D721Med (cell line): ENCODE results near the gene TMEM214.

Experiments
- DNase-seq: peaks from one replicate; pipeline ENCODE4 v3.0.0; 2011; ENCODE audit warnings: low spot score; ENCODE audit not compliant: insufficient read length
- FAIRE-seq: peaks from 2 replicates; lab custom pipeline; 2011; peaks lifted over from hg19 to GRCh38; lab: Jason Lieb, UNC
- TF ChIP-seq, protein P1 (sequence below): IDR thresholded peaks from 2 replicates; pipeline ENCODE4 v1.5.1; 2012; ENCODE audit warnings: mild to moderate bottlenecking, control low read depth; ENCODE audit not compliant: insufficient read depth; ENCODE audit errors: missing control alignments

Gene TMEM214

DNA sequence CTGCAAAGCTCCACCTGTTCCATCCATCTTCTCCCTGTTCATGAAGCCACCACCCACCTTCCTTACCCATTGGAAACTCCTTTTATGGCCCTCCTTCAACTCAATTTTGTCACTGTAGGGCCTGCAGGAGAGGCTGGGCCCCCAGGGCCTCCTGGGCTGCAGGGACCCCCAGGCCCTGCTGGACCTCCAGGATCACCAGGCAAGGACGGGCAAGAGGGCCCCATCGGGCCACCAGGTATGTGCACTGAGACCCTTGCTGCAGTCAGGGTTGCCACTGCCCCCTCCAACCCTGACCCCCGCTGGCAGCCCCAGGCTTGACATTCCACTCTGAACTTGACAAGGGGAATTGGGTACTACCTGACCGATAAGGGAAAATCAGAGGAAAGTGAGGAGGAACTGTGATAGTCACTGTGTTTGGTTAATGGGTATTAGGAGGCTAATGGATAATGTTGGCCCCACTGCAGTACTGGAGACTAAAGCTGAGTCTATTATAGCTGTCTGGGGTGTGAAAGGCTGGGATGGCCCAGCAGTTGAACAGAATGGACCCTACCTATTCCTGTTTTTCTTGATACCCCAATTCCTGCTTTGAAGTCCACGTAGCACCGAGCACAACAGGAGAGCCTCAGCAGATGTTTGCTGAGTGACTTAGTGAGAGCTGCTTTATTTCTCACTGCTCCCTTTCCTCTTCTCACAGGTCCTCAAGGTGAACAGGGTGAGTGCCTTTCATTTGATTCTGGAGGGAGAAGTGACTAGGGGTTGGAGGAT lies 51.7 kb downstream of the TMEM214 start:
- TF ChIP-seq, protein P1, sequence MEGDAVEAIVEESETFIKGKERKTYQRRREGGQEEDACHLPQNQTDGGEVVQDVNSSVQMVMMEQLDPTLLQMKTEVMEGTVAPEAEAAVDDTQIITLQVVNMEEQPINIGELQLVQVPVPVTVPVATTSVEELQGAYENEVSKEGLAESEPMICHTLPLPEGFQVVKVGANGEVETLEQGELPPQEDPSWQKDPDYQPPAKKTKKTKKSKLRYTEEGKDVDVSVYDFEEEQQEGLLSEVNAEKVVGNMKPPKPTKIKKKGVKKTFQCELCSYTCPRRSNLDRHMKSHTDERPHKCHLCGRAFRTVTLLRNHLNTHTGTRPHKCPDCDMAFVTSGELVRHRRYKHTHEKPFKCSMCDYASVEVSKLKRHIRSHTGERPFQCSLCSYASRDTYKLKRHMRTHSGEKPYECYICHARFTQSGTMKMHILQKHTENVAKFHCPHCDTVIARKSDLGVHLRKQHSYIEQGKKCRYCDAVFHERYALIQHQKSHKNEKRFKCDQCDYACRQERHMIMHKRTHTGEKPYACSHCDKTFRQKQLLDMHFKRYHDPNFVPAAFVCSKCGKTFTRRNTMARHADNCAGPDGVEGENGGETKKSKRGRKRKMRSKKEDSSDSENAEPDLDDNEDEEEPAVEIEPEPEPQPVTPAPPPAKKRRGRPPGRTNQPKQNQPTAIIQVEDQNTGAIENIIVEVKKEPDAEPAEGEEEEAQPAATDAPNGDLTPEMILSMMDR, result no peak
- FAIRE-seq (no peak), DNase-seq (no peak)

- DNase-seq (no peak), FAIRE-seq (no peak)
- TF ChIP-seq, protein P1, result no peak
Observed at GRCh38 chr2:27085062-27085672, 52.4 kb downstream of the TMEM214 start.

DNA sequence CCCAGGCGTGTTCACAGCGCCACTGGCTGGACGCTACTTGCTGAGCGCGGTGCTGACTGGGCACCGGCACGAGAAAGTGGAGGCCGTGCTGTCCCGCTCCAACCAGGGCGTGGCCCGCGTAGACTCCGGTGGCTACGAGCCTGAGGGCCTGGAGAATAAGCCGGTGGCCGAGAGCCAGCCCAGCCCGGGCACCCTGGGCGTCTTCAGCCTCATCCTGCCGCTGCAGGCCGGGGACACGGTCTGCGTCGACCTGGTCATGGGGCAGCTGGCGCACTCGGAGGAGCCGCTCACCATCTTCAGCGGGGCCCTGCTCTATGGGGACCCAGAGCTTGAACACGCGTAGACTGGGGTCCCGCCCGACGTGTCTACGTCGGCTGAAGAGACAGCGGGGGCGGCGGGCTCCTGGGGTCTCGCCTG lies 52.9 kb downstream of the TMEM214 start:
- DNase-seq (peak; percentile 69), FAIRE-seq (no peak)
- TF ChIP-seq, protein P1, result peak; percentile 52

DNA sequence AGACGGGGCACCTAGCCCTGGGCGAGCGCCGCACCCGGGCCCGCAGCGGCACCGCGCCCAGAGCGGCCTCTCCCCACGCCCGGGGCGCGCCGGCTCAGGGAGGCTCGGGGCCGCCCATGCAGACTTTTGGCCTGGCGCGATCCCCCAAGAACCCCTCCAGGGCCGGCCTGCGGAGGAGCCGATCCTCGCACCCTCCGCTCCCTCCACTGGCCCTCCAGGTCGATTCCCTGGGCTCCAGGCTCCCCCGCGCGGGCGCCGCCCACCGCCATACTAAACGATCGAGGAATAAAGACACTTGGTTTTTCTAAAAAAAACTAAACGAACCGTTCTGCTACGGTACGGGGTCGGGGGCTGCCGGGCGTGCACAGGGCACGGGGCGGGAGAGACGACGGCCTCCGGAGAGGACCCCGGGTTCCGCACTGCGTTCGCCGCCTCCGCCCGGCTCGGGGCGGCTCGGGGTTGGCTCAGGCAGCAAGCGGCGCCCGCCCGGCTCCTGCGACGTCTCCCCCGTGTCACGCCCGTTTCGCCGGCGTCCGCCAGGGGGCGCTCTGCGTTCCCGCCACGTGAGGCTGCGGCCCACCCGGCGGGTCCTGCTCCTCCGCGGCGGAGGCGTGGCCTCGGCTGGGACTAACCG lies 53.4 kb downstream of the TMEM214 start:
- TF ChIP-seq, protein P1, result peak; percentile 80
- DNase-seq (peak; percentile 98), FAIRE-seq (no peak)

DNA sequence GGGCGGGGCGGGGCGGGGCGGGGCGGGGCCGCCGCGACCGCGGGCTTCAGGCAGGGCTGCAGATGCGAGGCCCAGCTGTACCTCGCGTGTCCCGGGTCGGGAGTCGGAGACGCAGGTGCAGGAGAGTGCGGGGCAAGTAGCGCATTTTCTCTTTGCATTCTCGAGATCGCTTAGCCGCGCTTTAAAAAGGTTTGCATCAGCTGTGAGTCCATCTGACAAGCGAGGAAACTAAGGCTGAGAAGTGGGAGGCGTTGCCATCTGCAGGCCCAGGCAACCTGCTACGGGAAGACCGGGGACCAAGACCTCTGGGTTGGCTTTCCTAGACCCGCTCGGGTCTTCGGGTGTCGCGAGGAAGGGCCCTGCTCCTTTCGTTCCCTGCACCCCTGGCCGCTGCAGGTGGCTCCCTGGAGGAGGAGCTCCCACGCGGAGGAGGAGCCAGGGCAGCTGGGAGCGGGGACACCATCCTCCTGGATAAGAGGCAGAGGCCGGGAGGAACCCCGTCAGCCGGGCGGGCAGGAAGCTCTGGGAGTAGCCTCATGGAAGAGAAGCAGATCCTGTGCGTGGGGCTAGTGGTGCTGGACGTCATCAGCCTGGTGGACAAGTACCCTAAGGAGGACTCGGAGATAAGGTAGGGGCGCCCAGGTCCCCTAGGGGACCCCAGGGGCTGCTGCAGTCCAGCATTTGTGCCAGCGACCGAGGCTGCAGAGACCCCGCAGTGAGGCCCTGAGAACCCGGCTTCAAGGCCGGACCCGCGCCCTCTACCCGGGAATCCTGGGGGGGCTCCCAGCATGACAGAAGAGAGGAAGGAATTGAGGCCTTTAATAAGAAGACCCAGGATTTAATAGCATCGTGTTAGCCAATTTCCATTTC lies 54.2 kb downstream of the TMEM214 start, which contains the start of gene KHK:
TSS of gene KHK (plus strand) at position 49 of the 870 bp plus-strand sequence. CDS start at position 537, 488 bp downstream.
- FAIRE-seq, result no peak
- TF ChIP-seq, protein P1, result no peak
- peak; percentile 88 for DNase-seq

- FAIRE-seq, result no peak
- TF ChIP-seq, protein P1, result no peak
- DNase-seq, result no peak
Observed at GRCh38 chr2:27087823-27088410, 55.2 kb downstream of the TMEM214 start.
